K562 (cell line): ENCODE results near the gene NKD1. TPM values are rescaled to one million over a fixed set of nuclear protein-coding genes. Genes with fewer than 3 reads are reported as not detected.

Source experiments
- KHSRP ChIP-seq: fragments of 450-650 bp; IDR thresholded peaks from 2 replicates; pipeline ENCODE4 v1.6.1; 2017
- RBM17 ChIP-seq: fragments of 200-400 bp; formaldehyde crosslinking; IDR thresholded peaks from 2 replicates; pipeline ENCODE4 v1.6.1; 2017; ENCODE audit warnings: low read depth, mild to moderate bottlenecking, low read length, borderline replicate concordance
- ZSCAN29 ChIP-seq: fragments of 450-650 bp; IDR thresholded peaks from 2 replicates; pipeline ENCODE4 v1.6.1; 2017
- polyA plus RNA-seq, 8 experiments: library from polyadenylated mRNA; depleted of rRNA in 4 of 8; stranded (reverse) in 5 of 8; unstranded in 3 of 8; fragments of >200 nt; fragmentation: Nextera tagmentation in 2 of 8; fragmentation: Illumina TruSeq in 1 of 8; extraction: Ambion mirVana in 2 of 8; extraction: Trizol in 1 of 8; gene quantifications; 2 replicates each; pipeline versions ENCODE4 v1.2.1 to v1.2.3, GENCODE V29; 2011 to 2014; ENCODE audit warnings: inconsistent platforms in 1 of 8, missing spikeins in 1 of 8
- total RNA-seq, 7 experiments: library from RNA; depleted of rRNA in 6 of 7; stranded (reverse); fragments of >200 nt in 6 of 7; fragmentation: Illumina TruSeq in 2 of 7; extraction: Trizol in 2 of 7; gene quantifications; 2 replicates each; pipeline versions ENCODE4 v1.2.1 to v1.2.3, GENCODE V29; 2011 to 2021; ENCODE audit warnings: low replicate concordance in 1 of 7
- TF ChIP-seq, protein P1 (sequence below): fragments of 200-600 bp; sonication (generic); IDR thresholded peaks from one replicate; pipeline ENCODE4 v1.6.1; 2012; ENCODE audit warnings: mild to moderate bottlenecking, low read depth, low read length, inconsistent platforms
- TF ChIP-seq, protein P2 (sequence below): fragments of 450-650 bp; formaldehyde crosslinking; IDR thresholded peaks from 2 replicates; pipeline ENCODE4 v1.4.0; 2022; ENCODE audit warnings: missing genetic modification characterization

Gene NKD1
- total and polyA plus RNA-seq, 9 of the 15 experiments (the other 6 are each of a cell fraction or from before 2014, with no cell fraction given), result under 0.01 to 0.24 (median 0.04) TPM; not detected in 2

DNA sequence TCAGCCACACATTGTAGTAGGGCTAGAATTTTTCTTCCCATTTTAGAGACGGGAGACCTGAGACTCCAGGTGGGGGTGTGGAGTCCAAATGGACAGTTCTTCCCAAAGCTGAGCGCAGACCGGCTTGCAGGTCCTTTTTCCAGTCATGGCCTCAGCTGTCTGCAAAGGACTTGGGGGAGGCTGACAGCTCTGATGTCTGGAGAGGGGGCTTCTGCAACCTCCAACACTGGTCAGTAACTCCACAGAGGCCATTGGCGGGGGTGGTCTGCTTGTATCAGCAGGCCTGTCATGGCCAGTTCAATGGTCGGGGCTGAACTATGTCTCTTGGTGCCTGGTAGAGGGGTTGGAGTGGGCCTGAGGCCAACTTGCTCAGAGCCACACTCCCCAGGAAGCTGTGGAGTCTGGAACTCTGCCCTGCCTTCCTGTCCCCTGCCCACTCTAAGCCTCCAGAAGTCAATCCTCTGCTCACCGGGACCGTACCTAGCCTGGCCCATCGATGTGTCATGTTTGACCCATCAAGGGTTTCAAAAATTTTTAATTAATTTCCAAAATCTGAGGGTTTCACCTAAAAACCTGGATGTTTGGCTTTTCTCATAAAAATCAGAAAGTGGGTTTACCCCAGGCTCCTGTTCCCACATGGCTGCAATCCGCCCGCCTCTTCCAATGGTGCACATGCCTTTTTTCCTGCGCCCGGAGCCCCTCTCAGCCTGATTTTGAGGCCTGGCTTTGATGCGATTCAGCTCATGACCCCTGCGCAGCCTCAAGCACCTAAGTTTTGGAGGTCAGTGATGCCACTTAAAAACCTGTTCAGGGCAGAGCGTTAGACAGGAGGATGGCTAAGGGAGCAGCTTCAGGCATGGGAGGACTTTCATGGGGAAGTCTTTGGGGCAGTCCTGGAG is 93.0 kb downstream of the NKD1 start (continued):
- TF ChIP-seq, protein P1, sequence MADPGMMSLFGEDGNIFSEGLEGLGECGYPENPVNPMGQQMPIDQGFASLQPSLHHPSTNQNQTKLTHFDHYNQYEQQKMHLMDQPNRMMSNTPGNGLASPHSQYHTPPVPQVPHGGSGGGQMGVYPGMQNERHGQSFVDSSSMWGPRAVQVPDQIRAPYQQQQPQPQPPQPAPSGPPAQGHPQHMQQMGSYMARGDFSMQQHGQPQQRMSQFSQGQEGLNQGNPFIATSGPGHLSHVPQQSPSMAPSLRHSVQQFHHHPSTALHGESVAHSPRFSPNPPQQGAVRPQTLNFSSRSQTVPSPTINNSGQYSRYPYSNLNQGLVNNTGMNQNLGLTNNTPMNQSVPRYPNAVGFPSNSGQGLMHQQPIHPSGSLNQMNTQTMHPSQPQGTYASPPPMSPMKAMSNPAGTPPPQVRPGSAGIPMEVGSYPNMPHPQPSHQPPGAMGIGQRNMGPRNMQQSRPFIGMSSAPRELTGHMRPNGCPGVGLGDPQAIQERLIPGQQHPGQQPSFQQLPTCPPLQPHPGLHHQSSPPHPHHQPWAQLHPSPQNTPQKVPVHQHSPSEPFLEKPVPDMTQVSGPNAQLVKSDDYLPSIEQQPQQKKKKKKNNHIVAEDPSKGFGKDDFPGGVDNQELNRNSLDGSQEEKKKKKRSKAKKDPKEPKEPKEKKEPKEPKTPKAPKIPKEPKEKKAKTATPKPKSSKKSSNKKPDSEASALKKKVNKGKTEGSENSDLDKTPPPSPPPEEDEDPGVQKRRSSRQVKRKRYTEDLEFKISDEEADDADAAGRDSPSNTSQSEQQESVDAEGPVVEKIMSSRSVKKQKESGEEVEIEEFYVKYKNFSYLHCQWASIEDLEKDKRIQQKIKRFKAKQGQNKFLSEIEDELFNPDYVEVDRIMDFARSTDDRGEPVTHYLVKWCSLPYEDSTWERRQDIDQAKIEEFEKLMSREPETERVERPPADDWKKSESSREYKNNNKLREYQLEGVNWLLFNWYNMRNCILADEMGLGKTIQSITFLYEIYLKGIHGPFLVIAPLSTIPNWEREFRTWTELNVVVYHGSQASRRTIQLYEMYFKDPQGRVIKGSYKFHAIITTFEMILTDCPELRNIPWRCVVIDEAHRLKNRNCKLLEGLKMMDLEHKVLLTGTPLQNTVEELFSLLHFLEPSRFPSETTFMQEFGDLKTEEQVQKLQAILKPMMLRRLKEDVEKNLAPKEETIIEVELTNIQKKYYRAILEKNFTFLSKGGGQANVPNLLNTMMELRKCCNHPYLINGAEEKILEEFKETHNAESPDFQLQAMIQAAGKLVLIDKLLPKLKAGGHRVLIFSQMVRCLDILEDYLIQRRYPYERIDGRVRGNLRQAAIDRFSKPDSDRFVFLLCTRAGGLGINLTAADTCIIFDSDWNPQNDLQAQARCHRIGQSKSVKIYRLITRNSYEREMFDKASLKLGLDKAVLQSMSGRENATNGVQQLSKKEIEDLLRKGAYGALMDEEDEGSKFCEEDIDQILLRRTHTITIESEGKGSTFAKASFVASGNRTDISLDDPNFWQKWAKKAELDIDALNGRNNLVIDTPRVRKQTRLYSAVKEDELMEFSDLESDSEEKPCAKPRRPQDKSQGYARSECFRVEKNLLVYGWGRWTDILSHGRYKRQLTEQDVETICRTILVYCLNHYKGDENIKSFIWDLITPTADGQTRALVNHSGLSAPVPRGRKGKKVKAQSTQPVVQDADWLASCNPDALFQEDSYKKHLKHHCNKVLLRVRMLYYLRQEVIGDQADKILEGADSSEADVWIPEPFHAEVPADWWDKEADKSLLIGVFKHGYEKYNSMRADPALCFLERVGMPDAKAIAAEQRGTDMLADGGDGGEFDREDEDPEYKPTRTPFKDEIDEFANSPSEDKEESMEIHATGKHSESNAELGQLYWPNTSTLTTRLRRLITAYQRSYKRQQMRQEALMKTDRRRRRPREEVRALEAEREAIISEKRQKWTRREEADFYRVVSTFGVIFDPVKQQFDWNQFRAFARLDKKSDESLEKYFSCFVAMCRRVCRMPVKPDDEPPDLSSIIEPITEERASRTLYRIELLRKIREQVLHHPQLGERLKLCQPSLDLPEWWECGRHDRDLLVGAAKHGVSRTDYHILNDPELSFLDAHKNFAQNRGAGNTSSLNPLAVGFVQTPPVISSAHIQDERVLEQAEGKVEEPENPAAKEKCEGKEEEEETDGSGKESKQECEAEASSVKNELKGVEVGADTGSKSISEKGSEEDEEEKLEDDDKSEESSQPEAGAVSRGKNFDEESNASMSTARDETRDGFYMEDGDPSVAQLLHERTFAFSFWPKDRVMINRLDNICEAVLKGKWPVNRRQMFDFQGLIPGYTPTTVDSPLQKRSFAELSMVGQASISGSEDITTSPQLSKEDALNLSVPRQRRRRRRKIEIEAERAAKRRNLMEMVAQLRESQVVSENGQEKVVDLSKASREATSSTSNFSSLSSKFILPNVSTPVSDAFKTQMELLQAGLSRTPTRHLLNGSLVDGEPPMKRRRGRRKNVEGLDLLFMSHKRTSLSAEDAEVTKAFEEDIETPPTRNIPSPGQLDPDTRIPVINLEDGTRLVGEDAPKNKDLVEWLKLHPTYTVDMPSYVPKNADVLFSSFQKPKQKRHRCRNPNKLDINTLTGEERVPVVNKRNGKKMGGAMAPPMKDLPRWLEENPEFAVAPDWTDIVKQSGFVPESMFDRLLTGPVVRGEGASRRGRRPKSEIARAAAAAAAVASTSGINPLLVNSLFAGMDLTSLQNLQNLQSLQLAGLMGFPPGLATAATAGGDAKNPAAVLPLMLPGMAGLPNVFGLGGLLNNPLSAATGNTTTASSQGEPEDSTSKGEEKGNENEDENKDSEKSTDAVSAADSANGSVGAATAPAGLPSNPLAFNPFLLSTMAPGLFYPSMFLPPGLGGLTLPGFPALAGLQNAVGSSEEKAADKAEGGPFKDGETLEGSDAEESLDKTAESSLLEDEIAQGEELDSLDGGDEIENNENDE, result no peak
- TF ChIP-seq, protein P2, sequence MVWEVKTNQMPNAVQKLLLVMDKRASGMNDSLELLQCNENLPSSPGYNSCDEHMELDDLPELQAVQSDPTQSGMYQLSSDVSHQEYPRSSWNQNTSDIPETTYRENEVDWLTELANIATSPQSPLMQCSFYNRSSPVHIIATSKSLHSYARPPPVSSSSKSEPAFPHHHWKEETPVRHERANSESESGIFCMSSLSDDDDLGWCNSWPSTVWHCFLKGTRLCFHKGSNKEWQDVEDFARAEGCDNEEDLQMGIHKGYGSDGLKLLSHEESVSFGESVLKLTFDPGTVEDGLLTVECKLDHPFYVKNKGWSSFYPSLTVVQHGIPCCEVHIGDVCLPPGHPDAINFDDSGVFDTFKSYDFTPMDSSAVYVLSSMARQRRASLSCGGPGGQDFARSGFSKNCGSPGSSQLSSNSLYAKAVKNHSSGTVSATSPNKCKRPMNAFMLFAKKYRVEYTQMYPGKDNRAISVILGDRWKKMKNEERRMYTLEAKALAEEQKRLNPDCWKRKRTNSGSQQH (CRISPR knock-in tag), result no peak
- no peak for TF ChIP-seq ZSCAN29
- no peak for TF ChIP-seq RBM17
- no peak for TF ChIP-seq KHSRP
